ENCODE measurements around the gene ERC2. TPM values are rescaled to one million over a fixed set of nuclear protein-coding genes. Genes with fewer than 3 reads are reported as not detected.

The ERC2 gene
- total and polyA plus RNA-seq, 2 of the 13 experiments (the other 11 are each of a cell fraction or from before 2014, with no cell fraction given), result 0.16 to 0.22 TPM

DNA sequence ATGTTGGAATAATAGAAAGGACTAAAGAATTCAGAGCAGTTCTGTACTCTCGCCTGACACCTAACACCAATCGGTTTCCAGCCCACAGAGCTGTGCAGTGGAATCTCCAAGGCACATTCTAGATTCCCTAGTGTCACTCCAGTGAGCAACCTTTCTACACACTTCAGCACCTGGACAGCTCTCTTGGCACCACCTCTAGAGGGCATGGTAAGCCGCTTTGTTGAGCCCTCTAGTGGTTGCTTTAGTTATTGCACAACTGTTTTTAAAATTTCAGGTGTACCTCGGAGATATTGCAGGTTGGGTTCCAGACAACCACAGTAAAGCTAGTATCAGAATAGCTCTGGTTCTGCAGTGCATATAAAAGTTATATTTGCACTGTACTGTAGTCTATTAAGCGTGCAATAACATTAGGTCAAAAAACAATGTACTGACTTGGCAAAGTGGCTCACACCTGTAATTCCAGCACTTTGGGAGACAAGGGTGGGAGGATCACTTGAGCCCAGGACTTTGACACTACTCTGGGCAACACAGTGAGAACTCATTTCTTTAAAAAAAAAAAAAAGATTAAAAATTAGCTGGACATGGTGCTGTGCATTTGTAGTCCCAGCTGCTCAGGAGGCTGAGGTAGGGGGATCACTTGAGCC, 26.5 kb upstream of the ERC2 start (continued):
- TF ChIP-seq FOXJ3 (CRISPR knock-in tag; IDR thresholded peaks at IDR 0.05; ENCODE audit: borderline replicate concordance), result 0 out of 2 replicates have a peak, but pooled peaks have one; percentile 20
- 0 out of 2 replicates have a peak, but pooled peaks have one; percentile 57 for TF ChIP-seq ZNF761 (CRISPR knock-in tag; conservative IDR thresholded peaks at IDR 0.05)
- TF ChIP-seq, protein P1, sequence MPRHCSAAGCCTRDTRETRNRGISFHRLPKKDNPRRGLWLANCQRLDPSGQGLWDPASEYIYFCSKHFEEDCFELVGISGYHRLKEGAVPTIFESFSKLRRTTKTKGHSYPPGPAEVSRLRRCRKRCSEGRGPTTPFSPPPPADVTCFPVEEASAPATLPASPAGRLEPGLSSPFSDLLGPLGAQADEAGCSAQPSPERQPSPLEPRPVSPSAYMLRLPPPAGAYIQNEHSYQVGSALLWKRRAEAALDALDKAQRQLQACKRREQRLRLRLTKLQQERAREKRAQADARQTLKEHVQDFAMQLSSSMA (CRISPR knock-in tag; IDR thresholded peaks at IDR 0.05), result no peak
- TF ChIP-seq HNRNPUL1 (IDR thresholded peaks at IDR 0.05; ENCODE audit: low read depth, low read length), result no peak
- TF ChIP-seq, protein P2, sequence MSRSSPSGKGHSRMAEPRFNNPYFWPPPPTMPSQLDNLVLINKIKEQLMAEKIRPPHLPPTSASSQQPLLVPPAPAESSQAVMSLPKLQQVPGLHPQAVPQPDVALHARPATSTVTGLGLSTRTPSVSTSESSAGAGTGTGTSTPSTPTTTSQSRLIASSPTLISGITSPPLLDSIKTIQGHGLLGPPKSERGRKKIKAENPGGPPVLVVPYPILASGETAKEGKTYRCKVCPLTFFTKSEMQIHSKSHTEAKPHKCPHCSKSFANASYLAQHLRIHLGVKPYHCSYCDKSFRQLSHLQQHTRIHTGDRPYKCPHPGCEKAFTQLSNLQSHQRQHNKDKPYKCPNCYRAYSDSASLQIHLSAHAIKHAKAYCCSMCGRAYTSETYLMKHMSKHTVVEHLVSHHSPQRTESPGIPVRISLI (CRISPR knock-in tag; IDR thresholded peaks at IDR 0.05; ENCODE audit: borderline replicate concordance), result peak; percentile 21; the same call in 1 of the 2 replicates
- no peak for TF ChIP-seq REXO4 (CRISPR knock-in tag; IDR thresholded peaks at IDR 0.05; ENCODE audit: borderline replicate concordance)
- no peak for TF ChIP-seq FLYWCH1 (CRISPR knock-in tag; IDR thresholded peaks at IDR 0.05)
- TF ChIP-seq ZNF382 (CRISPR knock-in tag; IDR thresholded peaks at IDR 0.05; ENCODE audit: borderline replicate concordance), result no peak
- peak; percentile 98 for TF ChIP-seq HDAC2 (CRISPR knock-in tag; IDR thresholded peaks at IDR 0.05)
- no peak for TF ChIP-seq ZNF383 (CRISPR knock-in tag; IDR thresholded peaks at IDR 0.05; ENCODE audit: borderline replicate concordance)
- peak; percentile 86; the same call in 1 of the 2 replicates for TF ChIP-seq FOXK1 (CRISPR knock-in tag; IDR thresholded peaks at IDR 0.05; ENCODE audit: borderline replicate concordance, low read depth)
- 0 out of 2 replicates have a peak, but pooled peaks have one; percentile 62 for TF ChIP-seq KAT7 (CRISPR knock-in tag; IDR thresholded peaks at IDR 0.05; ENCODE audit: borderline replicate concordance)
- peak; percentile 83; the same call in 1 of the 2 replicates for TF ChIP-seq HOXD1 (CRISPR knock-in tag; IDR thresholded peaks at IDR 0.05)
- no peak for TF ChIP-seq PRPF4 (IDR thresholded peaks at IDR 0.05; ENCODE audit: low read depth, low read length, poor library complexity, severe bottlenecking)
- no peak for TF ChIP-seq ARNT (IDR thresholded peaks at IDR 0.05)
- no peak for TF ChIP-seq SCMH1 (CRISPR knock-in tag; IDR thresholded peaks at IDR 0.05; ENCODE audit: borderline replicate concordance)
- no peak for TF ChIP-seq TEAD2 (CRISPR knock-in tag; IDR thresholded peaks at IDR 0.05)
- TF ChIP-seq ZNF660 (CRISPR knock-in tag; IDR thresholded peaks at IDR 0.05; ENCODE audit: borderline replicate concordance, low read depth), result no peak
- TF ChIP-seq, protein P3, sequence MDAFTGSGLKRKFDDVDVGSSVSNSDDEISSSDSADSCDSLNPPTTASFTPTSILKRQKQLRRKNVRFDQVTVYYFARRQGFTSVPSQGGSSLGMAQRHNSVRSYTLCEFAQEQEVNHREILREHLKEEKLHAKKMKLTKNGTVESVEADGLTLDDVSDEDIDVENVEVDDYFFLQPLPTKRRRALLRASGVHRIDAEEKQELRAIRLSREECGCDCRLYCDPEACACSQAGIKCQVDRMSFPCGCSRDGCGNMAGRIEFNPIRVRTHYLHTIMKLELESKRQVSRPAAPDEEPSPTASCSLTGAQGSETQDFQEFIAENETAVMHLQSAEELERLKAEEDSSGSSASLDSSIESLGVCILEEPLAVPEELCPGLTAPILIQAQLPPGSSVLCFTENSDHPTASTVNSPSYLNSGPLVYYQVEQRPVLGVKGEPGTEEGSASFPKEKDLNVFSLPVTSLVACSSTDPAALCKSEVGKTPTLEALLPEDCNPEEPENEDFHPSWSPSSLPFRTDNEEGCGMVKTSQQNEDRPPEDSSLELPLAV (CRISPR knock-in tag; conservative IDR thresholded peaks at IDR 0.05; ENCODE audit: low read depth), result no peak; the same call in 1 of the 2 replicates
- TF ChIP-seq, protein P4, sequence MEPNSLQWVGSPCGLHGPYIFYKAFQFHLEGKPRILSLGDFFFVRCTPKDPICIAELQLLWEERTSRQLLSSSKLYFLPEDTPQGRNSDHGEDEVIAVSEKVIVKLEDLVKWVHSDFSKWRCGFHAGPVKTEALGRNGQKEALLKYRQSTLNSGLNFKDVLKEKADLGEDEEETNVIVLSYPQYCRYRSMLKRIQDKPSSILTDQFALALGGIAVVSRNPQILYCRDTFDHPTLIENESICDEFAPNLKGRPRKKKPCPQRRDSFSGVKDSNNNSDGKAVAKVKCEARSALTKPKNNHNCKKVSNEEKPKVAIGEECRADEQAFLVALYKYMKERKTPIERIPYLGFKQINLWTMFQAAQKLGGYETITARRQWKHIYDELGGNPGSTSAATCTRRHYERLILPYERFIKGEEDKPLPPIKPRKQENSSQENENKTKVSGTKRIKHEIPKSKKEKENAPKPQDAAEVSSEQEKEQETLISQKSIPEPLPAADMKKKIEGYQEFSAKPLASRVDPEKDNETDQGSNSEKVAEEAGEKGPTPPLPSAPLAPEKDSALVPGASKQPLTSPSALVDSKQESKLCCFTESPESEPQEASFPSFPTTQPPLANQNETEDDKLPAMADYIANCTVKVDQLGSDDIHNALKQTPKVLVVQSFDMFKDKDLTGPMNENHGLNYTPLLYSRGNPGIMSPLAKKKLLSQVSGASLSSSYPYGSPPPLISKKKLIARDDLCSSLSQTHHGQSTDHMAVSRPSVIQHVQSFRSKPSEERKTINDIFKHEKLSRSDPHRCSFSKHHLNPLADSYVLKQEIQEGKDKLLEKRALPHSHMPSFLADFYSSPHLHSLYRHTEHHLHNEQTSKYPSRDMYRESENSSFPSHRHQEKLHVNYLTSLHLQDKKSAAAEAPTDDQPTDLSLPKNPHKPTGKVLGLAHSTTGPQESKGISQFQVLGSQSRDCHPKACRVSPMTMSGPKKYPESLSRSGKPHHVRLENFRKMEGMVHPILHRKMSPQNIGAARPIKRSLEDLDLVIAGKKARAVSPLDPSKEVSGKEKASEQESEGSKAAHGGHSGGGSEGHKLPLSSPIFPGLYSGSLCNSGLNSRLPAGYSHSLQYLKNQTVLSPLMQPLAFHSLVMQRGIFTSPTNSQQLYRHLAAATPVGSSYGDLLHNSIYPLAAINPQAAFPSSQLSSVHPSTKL (CRISPR knock-in tag; IDR thresholded peaks at IDR 0.05), result peak; percentile 83
- no peak for TF ChIP-seq HDAC6 (IDR thresholded peaks at IDR 0.05; ENCODE audit: low read depth, low read length)
- peak; percentile 34; the same call in 1 of the 2 replicates for TF ChIP-seq ZBTB7B (CRISPR knock-in tag; IDR thresholded peaks at IDR 0.05)
- peak; percentile 33; the same call in 1 of the 2 replicates for TF ChIP-seq ZNF136 (CRISPR knock-in tag; IDR thresholded peaks at IDR 0.05; ENCODE audit: low read depth)
